ENCODE data around the gene GARRE1.

Gene GARRE1

DNA sequence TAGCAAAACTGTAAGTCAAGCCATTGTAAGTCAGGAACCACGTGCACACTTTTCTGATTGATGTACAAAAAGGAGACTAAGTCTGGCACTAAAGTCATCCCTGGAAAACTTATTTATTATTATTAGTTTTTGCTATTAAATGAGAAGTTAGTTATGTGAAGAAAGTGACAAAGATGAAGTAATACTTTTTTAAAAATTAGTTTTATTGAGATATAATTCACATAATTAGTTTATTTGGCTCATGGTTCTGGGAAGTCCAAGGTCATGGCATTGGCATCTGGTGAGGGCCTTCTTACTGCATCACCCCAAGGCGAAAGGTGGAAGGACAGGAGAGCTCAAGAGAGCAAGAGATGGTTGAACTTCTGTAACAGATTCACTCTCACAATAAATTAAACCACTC lies 36.9 kb downstream of the GARRE1 start:
- DNase-seq (ENCODE audit: low read depth) = no peak

DNA sequence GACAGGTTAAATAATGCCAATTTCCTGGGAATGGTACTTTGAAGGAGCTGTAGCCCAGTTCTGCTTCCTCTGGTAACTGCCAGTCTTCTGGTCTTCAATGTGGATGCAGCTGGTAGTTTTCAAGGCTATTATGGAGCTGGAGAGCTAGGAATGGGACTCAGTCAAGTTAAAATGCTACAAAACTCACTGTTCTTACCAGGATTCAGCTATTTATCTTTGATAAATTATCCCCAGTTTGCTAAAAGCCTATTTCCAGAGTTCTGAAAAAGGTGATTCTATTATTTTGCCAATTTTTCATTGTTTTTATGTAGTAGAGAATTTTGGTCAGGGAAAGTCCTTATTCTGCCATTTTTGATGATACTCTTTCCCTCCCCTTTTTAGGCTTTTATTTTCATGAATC lies 40.7 kb downstream of the GARRE1 start:
- no peak for DNase-seq (ENCODE audit: low read depth)

GRCh38 chr19:34298891-34299520 lies 44.7 kb downstream of the GARRE1 start:
- DNase-seq (ENCODE audit: low read depth) = no peak

DNA sequence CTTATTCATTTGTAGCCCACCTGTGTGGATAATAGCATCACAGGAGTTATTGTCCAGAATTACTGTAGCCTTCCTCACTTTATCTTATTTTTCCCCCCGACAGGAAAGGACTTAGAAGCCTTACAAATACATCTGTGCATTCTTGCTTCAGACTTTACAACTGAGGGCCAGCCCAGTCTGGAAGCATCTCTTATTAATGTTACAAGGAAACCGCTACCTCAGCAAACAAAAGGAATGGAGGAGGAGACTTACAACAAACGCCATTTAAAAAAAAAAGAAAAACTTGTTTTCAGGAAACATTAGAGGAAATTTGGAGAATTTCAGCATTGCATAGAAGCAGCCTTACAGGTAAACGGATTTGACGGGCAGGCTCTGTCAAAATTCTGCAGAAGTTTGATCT lies 45.2 kb downstream of the GARRE1 start:
- no peak for DNase-seq (ENCODE audit: low read depth)

DNA sequence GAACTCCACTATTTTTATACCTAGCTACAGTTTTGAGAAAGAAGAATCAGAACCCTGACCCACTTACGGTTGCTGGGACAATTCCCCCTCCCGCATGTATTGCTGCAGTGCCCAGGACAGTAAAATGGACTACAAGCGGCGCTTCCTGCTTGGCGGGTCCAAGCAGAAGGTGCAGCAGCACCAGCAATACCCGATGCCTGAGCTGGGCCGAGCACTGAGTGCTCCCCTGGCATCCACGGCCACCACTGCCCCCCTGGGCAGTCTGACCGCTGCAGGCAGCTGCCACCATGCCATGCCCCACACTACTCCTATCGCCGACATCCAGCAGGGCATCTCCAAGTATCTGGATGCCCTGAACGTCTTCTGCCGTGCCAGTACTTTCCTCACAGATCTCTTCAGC lies 46.0 kb downstream of the GARRE1 start:
- no peak for DNase-seq (ENCODE audit: low read depth)

- no peak for DNase-seq (ENCODE audit: low read depth)
Measured at GRCh38 chr19:34300962-34301361, 46.6 kb downstream of the GARRE1 start.
